GM12864 (cell line): ENCODE measurements around the gene BDP1.
A peak's percentile ranks its signal among the peaks of the same experiment; 100 is the strongest.
"Not testable (repeated sequence)": the region's sequence is repeated elsewhere in the genome, so short reads cannot be mapped to it uniquely, and the experiment has no call there.

Experiments
- DNase-seq: peaks from one replicate; pipeline ENCODE4 v3.0.0-alpha.2; 2011; ENCODE audit warnings: low read depth
- H3K4me3 ChIP-seq: 2 replicates; pipeline ENCODE4 v1.5.1; 2011; ENCODE audit warnings: mild to moderate bottlenecking, low read depth, low read length, control low read depth
- TF ChIP-seq, protein P1 (sequence below): IDR thresholded peaks from 2 replicates; pipeline ENCODE4 v1.5.1; 2011; ENCODE audit warnings: low read depth, mild to moderate bottlenecking, moderate library complexity, low read length, control low read depth, inconsistent platforms; ENCODE audit errors: missing control alignments

The BDP1 gene, protein sequence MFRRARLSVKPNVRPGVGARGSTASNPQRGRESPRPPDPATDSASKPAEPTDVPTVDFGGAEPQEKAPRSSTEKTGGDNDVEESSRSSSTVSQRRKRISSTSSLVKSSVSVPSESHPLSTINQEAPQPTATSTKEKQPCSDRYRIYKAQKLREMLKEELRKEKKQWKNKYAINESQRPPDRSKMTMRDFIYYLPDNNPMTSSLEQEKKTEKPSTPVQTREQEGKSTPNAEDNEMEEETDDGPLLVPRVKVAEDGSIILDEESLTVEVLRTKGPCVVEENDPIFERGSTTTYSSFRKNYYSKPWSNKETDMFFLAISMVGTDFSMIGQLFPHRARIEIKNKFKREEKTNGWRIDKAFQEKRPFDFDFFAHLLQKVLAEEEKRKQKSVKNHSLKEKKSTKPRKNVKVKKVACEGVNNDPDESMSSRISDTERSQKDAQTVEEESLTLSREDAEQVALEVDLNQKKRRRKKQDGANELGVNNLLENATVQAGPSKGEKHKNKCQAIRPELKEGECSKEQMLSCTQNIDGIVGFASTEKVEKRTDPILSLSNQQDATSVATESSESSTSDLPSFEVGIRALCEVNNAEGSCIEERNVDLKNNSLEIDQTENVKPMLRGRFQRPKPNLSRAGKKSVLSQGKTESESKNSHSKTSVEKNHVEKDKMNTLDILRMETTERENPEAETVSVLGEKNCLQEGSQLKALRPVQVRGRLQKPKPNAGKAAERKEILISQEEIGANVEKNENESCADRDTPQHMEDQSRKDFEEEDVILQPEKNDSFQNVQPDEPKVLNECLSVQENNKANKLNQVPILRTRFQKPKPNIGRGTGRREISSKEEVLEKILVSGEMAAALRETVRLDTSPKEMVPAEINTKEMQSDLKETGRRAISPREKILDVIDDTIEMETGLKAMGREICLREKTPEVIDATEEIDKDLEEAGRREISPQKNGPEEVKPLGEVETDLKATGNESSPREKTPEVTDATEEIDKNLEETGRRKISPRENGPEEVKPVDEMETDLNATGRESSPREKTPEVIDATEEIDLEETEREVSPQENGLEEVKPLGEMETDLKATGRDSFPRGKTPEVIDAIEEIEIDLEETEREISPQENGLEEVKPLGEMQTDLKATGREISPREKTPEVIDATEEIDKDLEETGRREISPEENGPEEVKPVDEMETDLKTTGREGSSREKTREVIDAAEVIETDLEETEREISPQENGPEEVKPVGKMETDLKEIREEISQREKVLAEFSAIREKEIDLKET (N-terminal part only)

DNA sequence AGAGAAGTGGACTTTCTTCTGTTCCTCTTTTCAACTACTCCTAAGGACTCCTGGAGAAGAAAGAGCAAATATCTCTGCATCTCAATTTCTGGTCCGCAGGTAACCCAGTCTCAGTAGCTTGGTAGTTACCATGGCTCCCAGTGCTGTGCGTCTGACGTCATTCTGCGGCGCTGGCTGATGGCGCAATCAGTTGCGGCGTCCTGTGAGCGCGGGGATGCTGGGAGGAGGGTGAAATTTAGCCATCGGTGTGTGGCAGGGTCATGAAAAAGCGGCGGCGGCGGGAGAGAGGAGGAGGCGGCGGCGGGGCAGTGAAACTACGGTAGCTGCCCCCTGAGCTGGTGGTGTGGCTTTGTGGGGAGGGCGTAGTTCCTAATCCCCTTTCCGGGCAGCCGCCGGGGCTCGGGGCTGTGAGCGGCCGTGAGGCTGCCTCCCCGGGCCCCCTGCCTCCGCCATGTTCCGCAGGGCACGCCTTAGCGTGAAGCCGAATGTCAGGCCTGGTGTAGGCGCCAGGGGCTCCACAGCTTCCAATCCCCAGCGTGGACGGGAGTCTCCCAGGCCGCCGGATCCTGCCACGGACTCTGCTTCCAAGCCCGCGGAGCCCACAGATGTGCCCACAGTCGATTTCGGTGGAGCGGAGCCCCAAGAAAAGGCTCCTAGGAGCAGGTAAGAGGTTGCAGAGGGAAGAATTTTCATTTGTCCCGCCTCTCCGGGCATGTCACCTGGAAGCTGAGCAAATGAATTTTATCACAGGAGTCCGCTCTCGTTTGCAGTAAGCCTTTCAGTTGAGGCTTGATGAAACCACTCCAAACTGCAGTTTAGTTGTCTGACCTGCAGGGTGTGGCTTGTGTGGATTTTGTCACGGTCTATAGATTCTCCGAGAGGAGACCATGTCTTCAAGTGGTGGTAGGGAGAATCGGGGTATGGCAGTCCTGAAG, at the start of gene BDP1:
Gene BDP1 (plus strand): TSS at position 225 of the 935 bp plus-strand sequence. CDS start 227 bp downstream, at position 452.
- peak within 1 kb of the TSS; percentile 100 for H3K4me3 ChIP-seq
- DNase-seq: peak; percentile 76
- TF ChIP-seq, protein P1, sequence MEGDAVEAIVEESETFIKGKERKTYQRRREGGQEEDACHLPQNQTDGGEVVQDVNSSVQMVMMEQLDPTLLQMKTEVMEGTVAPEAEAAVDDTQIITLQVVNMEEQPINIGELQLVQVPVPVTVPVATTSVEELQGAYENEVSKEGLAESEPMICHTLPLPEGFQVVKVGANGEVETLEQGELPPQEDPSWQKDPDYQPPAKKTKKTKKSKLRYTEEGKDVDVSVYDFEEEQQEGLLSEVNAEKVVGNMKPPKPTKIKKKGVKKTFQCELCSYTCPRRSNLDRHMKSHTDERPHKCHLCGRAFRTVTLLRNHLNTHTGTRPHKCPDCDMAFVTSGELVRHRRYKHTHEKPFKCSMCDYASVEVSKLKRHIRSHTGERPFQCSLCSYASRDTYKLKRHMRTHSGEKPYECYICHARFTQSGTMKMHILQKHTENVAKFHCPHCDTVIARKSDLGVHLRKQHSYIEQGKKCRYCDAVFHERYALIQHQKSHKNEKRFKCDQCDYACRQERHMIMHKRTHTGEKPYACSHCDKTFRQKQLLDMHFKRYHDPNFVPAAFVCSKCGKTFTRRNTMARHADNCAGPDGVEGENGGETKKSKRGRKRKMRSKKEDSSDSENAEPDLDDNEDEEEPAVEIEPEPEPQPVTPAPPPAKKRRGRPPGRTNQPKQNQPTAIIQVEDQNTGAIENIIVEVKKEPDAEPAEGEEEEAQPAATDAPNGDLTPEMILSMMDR: peak; percentile 55

DNA sequence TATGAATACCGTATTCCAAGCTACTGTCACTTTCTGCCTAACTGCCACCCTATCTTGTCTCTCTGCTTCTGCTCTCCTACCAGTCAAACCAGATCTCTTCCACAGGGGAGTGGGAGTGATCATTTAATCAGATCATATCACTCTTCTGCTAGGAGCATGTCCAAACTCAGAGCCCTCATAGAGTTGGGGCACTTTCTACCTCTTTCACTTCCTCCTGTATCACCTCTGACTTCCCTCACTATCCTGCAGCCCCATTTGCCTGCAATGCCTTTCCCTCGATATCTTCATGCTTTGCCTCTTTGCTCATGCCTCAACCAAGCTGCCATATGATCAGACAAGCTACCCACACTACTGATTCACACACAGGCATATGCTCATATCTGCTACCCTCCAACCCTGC, 45.4 kb upstream of the BDP1 start:
- DNase-seq, H3K4me3 ChIP-seq: not testable (repeated sequence)

DNA sequence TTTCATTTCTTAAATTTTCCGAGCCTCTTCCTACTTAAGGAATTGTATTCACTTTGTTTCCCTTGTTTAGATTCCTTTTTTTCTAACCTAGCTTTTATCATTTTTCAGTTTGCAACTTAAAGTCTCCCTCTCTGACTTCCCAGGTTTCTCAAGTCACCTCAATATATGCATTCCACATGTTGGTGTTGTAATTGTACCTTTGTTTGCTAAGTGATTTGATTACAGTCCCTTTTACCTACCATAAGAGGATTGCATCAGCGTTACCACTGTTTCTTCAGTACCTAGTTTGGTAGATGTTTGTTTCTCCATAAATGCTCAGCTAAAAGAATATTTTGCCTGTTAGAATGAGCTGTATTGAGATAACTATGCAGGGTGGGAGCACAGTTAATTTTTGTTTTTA, 39.8 kb upstream of the BDP1 start:
- not testable (repeated sequence) for H3K4me3 ChIP-seq, DNase-seq

DNA sequence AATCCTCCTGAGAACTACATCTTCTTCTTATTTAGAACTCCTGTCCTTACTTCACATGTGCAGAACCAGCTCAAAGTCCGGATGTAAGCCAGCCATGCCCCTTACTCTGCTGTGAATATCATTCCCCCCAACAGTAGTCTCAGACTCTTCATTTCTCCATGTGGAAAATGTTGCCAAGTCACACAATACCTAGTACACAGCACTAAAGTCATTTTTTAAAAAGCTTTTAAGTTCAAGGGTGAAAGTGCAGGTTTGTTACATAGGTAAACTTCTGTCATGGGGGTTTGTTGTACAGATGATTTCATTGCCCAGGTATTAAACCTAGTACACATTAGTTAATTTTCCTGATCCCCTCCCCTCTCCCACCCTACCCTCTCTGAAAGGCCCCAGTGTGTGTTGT, 37.4 kb upstream of the BDP1 start:
- not testable (repeated sequence) for H3K4me3 ChIP-seq, DNase-seq

DNA sequence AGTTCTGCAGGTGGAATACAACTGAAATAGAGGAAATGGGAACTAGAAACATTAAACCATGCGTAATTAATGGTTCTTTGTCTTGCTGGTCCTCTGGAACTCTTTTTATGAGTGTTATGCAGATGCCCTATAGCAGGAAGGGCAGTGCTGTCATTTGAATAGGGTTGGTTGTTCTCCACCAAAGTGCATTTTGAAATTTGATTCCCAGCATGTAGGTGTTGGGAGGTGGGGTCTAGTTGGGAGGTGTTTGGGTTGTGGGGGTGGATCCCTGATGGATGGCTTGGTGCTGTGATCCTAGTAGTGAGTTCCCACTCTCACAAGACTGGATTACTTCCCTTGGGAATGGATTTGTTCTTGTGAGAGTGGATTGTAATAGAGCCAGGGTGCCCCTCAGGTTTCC, 34.2 kb upstream of the BDP1 start:
- not testable (repeated sequence) for H3K4me3 ChIP-seq, DNase-seq

DNA sequence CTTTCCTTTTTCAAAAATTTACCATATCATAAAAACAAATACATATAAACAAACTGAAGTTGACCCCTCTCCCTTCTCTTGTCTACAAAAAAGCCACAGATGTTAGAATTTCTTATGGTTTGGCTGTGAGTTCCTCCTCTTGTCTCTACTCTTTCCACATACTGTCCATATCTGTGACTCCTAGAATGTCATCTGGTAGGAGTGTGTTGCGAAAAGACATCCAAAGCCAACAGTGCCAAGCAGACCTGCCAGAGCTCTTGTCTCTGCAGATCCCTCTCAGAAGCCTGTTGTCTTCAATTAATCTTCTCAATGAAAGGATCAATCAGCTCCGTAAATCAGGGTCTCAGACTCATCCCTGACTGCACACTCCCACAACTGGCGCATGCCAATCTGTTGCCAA, 31.6 kb upstream of the BDP1 start:
- DNase-seq, H3K4me3 ChIP-seq: not testable (repeated sequence)

DNA sequence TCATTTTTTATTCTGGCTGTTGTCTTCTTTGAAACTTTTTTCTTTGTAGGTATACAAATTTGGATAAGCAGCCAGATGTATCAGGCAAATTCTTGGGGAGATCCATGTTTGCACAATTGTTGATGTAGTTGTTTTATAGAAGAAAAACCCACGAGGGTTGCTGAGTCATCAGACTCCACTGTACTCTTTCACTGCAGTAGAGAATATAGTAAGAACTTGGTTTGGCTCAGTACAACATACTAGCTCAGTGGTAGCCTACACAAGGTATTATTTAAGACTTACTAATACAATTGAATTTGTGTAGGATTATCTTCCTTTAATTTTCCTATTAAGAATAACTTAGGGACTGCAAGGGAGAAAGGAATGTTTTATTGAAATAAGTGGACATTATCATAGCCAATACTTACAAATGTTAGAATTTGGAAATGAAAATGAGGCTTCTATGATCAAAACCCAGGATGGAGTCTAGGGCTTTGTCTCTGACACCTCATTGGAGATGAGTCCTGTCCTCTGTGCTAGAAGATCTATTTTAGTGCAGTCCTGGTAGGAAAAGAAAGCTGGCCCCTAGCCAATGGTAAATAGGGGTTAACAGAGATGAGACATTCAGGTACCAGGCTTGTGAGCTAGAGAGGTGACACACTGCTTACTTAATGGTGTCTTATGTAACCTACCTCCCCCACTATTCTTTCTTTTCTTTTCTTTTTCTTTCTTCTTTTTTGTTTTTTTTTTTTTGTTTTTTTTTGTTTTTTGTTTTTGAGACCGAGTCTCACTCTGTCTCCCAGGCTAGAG, 28.6 kb upstream of the BDP1 start:
- DNase-seq, H3K4me3 ChIP-seq: not testable (repeated sequence)

DNA sequence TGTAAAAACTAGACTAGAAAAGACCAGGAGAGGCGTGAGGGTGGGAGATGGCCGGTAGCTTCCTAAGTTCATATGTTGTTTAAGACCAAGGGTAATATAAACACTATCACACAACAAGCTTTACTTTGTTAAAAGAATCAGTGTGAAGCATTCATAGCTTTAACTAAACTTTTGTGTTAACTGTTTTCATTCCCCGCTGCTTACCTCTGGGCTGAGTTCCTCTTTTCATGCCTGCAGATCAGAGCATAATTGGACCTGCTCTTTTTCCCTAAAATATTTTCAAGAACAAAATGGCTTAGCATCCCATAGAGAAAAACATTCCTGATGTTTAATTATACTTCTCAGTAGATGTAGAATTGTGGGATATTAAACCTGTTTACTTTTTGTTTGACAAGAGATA, 23.0 kb upstream of the BDP1 start:
- not testable (repeated sequence) for H3K4me3 ChIP-seq, DNase-seq

DNA sequence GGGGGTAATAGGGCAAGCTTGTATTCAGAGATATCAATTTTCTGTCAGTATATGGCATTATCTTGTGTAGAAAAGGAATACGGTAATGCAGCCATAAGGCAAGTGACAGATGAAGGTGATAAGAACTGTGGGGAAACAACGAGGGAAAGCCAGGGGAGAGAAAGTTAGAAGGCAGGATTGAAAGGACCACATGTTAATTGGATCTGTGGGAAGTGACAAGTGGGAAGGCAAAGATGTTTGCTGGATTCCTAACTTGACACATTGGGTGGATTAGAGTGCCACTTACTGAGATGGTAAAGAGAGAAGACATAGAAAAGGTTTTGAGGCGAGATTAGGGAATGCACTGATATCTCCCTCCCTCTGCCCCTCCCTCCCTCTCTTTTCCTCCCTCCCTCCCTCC, 20.6 kb upstream of the BDP1 start:
- DNase-seq, H3K4me3 ChIP-seq: not testable (repeated sequence)

DNA sequence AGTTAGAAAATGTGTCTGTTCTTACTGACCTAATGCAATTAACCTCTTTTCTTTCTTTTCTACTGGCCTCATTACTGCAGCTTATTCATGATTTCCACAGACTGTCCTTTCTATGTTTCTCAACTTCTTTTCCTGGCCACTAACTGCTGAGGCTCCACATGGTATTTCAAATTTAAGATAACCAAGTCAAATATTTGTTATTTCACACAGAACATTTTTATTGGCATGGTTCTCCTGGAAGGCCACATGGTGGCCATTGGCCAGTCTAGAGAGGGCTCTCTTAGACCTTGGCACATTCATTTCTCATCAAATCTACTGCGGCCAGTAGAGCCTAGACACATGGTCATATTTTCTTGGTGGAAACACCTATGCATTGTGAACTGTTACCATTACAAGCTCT, 13.9 kb upstream of the BDP1 start:
- not testable (repeated sequence) for H3K4me3 ChIP-seq, DNase-seq

DNA sequence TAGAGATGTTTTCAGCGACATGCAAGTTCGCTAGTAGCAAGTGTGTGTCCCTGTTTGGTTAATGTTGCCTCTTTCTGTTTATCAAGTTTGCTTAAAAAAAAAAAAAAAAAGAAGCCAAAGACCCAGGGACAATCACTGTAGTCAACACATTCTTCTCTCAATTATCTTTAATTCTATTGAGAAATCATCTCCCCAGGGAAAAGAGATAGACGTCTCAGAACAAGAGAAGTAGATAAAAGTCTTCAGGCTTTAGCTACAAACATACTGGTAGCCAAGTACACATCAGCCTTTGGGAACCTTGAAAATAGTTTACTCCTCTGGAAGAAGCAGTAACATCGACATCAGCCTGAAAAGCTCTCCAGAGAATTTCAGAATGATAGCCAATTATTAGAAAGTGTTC, 11.6 kb upstream of the BDP1 start:
- not testable (repeated sequence) for DNase-seq, H3K4me3 ChIP-seq

DNA sequence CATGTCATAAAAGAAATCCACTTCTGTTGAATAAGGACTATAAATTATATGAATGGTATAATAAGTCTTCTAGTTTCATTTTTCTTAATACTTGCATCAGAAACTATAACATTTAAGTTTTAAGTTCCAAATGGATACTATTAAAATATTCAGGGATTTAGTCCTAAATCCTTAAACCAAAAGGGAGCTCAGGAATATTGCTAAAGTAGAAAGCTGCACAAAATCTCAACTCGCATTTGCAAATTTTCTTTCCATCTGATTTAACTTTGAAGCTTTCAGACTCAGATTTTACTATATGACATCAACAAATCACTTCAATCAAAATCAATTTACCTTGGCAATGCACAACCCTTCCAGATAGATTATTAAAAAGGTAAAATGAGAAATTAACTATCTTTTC, 10.4 kb upstream of the BDP1 start:
- not testable (repeated sequence) for H3K4me3 ChIP-seq

DNA sequence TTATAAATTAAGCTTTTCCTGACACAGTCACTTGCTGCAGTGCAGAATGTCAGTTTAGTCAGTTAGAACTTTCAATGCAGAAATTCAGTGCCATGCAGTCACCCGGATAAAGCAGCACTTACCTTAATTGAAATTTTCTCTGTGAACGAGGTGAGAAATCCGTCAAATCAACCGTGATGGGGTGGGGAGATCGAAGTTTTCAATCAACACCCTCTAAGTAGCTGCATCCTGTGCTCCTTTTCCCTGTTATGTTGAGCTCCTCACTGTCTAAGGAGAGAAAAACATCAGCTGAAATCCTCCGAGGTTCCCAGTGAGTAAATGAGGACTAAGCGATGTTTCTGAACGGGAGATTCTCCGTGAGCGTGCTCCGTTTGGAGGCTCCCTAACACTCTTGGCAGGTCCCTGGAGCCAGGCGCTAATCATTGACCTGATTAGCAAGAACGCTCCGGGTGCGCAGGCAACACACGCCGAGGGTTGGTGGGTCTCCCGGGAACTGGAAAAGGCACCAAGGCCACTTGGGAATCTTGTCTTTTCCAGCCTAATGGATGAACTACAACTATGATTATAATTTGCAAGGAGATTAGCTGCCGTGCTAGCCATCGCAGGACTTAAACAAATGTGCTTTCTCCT, 9.8 kb upstream of the BDP1 start:
- H3K4me3 ChIP-seq, DNase-seq: not testable (repeated sequence)

More for the DNA sequence above, 10.4 kb upstream of the BDP1 start:
- not testable (repeated sequence) for DNase-seq

DNA sequence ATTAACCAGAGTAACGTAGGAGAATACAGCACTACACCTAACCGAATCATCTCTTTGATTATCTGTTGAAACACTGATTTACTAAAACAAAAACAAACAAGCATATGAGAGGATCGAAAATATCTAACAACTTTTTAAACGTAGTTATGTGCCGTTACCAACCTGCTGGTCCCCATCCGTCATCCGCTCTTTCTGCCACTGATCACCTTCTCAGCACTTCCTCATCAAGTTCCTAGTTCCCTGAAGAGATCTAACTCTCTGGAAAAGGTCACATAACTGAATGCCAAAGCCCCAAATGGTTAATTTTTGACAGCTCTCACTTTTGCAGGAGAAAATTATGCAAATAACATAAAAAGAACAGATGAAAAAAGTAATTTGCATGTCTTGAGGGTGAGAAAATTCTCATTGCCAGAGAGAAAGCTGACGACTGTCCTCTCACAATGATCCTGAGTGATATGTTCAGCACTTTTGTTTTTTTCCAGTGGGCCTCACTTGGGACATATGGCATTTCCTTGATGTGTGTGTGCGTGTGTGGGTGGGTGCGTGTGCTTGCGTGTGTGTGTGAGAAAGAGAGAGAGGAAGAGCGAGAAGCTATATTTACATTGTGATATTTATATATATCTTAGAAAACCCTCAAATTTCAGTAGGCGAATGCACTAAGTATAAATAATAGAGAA, 8.8 kb upstream of the BDP1 start:
- DNase-seq, H3K4me3 ChIP-seq: not testable (repeated sequence)
